Body of pancreas (tissue), 4 donors: ENCODE data around the gene PPP1R15A. TPM values are rescaled to one million over a fixed set of nuclear protein-coding genes. Genes with fewer than 3 reads are reported as not detected.

Experiments used
- ATAC-seq: fragments of 150-250 bp; one replicate; pipeline ENCODE4 v1.9.1; 2016
- DNase-seq, 4 donors: peaks; one replicate each; pipeline ENCODE4 v3.0.0-alpha.2; 2019
- H3K27ac ChIP-seq, 4 donors: fragments of 200-600 bp; sonication (generic); 1 replicate in 3 of 4; 2 replicates in 1 of 4; pipeline versions ENCODE4 v1.5.1 to v1.6.1; 2016 to 2019; ENCODE audit warnings: mild to moderate bottlenecking in 1 of 4, mixed read lengths in 1 of 4, moderate library complexity in 1 of 4
- H3K27me3 ChIP-seq, 2 donors: fragments of 200-600 bp; sonication (generic); one replicate each; pipeline ENCODE4 v1.6.0; 2016; ENCODE audit warnings: mild to moderate bottlenecking in 1 of 2
- H3K36me3 ChIP-seq, 2 donors: fragments of 200-600 bp; sonication (generic); replicated peaks in 1 of 2; 2 replicates each; pipeline ENCODE4 v1.5.1; 2016; ENCODE audit warnings: low read depth in 2 of 2; ENCODE audit not compliant: insufficient read depth in 1 of 2
- H3K4me1 ChIP-seq: fragments of 200-600 bp; sonication (generic); one replicate; pipeline ENCODE4 v1.6.0; 2016
- H3K4me3 ChIP-seq, 2 donors: fragments of 200-600 bp; sonication (generic); 1 replicate in 1 of 2; 2 replicates in 1 of 2; pipeline ENCODE4 v1.5.1; 2016 to 2019
- H3K9me3 ChIP-seq, 3 donors: fragments of 200-600 bp; sonication (generic); 1 replicate in 2 of 3; 2 replicates in 1 of 3; pipeline ENCODE4 v1.5.1; 2016
- CTCF ChIP-seq, 7 experiments: fragments of 450-650 bp in 4 of 7; fragments of 200-600 bp in 3 of 7; sonication (generic) in 3 of 7; IDR thresholded peaks; one replicate each; pipeline ENCODE4 v1.5.1; 2016 to 2019; ENCODE audit warnings: antibody characterized with exemption in 7 of 7
- POLR2A ChIP-seq, 3 donors: fragments of 450-650 bp; IDR thresholded peaks; one replicate each; pipeline ENCODE4 v1.6.1; 2016; ENCODE audit warnings: antibody characterized with exemption in 3 of 3, mild to moderate bottlenecking in 2 of 3
- WGBS, 2 donors: methylation state at CpG; one replicate each; pipeline ENCODE4 v1.1.5; 2017; 5-methylcytosine and 5-hydroxymethylcytosine counted together
- intact Hi-C: fragments of 100-400 bp; cut with DNase I; formaldehyde crosslinking; loops from one replicate; pipeline ENCODE4 v1.15.1; 2023
- total RNA-seq, 2 donors: library from RNA; depleted of rRNA; stranded (reverse); fragments of >200 nt; gene quantifications; one replicate each; pipeline ENCODE4 v1.1.0, GENCODE V29; 2016

PPP1R15A gene
- total RNA-seq, 2 donors from 2014 or later: 17.9 to 49.4 TPM

- Histone ChIP-seq H3K4me3 (no peak within 1 kb of the TSS), H3K27ac (peak within 1 kb of the TSS in 2 of 4 donors; percentile 30 to 47), H3K4me1 (peaks cover 22% of the 10 kb centered on the region), H3K9me3 (no peaks in the 10 kb centered on the region), H3K27me3 (no peaks in the 10 kb centered on the region), H3K36me3 (no peaks in the 10 kb centered on the region)
- intact Hi-C loops: loop anchor here (10.0 kb wide), 1 partner anchor 182 kb away; no protein-coding TSS in a partner anchor
- DNase-seq: peak in 2 of 4 donors; percentile 22 to 23
- 18 to 20% methylated on average over 31 to 35 of the region's 35 CpGs for WGBS, 2 donors
- TF ChIP-seq POLR2A (IDR thresholded peaks at IDR 0.05) (peak in 1 of 3 donors; percentile 3), CTCF (IDR thresholded peaks at IDR 0.05) (no peak)
- ATAC-seq: no peak
These were observed 35.9 kb upstream of the PPP1R15A start, which contains the start of gene HSD17B14 for GRCh38 chr19:48836089-48837017. TSS of gene HSD17B14 (minus strand) at chr19:48836491. CDS start at chr19:48836411, 80 bp downstream.

GRCh38 chr19:48837051-48837524 lies 35.1 kb upstream of the PPP1R15A start:
- Histone ChIP-seq H3K4me1 (peaks cover 22% of the 10 kb centered on the region), H3K27ac (no peak overlapping the region), H3K9me3 (no peaks in the 10 kb centered on the region), H3K36me3 (no peaks in the 10 kb centered on the region), H3K27me3 (no peaks in the 10 kb centered on the region), H3K4me3 (no peak overlapping the region)
- peak; percentile 31 to 70 (median 56) for DNase-seq
- ATAC-seq: peak; percentile 19
- 30 to 58% methylated on average over 6 to 29 of the region's 29 CpGs for WGBS, 2 donors
- intact Hi-C loops: loop anchor here (10.0 kb wide), 1 partner anchor 182 kb away; no protein-coding TSS in a partner anchor
- no peak for TF ChIP-seq POLR2A (IDR thresholded peaks at IDR 0.05)
- TF ChIP-seq CTCF (IDR thresholded peaks at IDR 0.05): no peak

GRCh38 chr19:48837687-48838086 lies 34.5 kb upstream of the PPP1R15A start:
- H3K4me1 ChIP-seq: peaks cover 22% of the 10 kb centered on the region
- H3K27me3 ChIP-seq: no peaks in the 10 kb centered on the region
- no peaks in the 10 kb centered on the region for H3K36me3 ChIP-seq
- H3K27ac ChIP-seq: no peak overlapping the region
- TF ChIP-seq CTCF (IDR thresholded peaks at IDR 0.05) (no peak), POLR2A (IDR thresholded peaks at IDR 0.05) (no peak)
- ATAC-seq (no peak), DNase-seq (no peak)
- H3K9me3 ChIP-seq: no peaks in the 10 kb centered on the region
- no peak overlapping the region for H3K4me3 ChIP-seq
- WGBS, 2 donors: 64% methylated on average over 6 to 7 of the region's 9 CpGs
- intact Hi-C loops: loop anchor here (10.0 kb wide), 1 partner anchor 183 kb away; no protein-coding TSS in a partner anchor

DNA sequence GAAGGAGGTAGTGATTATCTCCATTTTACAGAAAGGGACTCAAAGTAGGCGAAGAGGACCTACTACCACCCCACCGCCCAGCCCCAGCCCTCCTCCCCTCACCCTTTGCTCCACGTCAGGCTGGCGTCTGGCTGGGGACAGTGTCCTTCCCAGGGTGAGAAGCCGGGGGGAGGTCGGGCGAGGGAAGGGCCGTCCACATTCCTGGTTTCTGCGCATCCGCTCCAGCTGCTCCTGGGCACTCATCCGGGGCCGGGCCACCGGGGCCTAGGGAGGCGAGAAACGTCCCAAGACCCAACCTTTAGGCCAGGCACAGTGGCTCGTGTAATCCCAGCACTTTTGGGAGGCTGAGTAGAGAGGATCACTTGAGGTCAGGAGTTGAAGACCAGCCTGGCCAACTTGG lies 31.2 kb upstream of the PPP1R15A start:
- Histone ChIP-seq H3K4me1 (peaks cover 12% of the 10 kb centered on the region), H3K36me3 (no peaks in the 10 kb centered on the region), H3K4me3 (no peak overlapping the region), H3K9me3 (no peaks in the 10 kb centered on the region), H3K27ac (no peak overlapping the region), H3K27me3 (no peaks in the 10 kb centered on the region)
- 85 to 86% methylated on average over 12 to 16 of the region's 16 CpGs for WGBS, 2 donors
- intact Hi-C loops: no loop called here
- DNase-seq (no peak), ATAC-seq (no peak)
- no peak for TF ChIP-seq CTCF (IDR thresholded peaks at IDR 0.05)
- TF ChIP-seq POLR2A (IDR thresholded peaks at IDR 0.05): no peak
